ENCODE data around the gene TET1.
"Not testable (repeated sequence)": the region's sequence is repeated elsewhere in the genome, so short reads cannot be mapped to it uniquely, and the experiment has no call there.

Gene TET1

GRCh38 chr10:68562661-68563570 is 2.8 kb downstream of the TET1 start:
- DNase-seq (ENCODE audit: low spot score) (no peak), FAIRE-seq (no peak)

DNA sequence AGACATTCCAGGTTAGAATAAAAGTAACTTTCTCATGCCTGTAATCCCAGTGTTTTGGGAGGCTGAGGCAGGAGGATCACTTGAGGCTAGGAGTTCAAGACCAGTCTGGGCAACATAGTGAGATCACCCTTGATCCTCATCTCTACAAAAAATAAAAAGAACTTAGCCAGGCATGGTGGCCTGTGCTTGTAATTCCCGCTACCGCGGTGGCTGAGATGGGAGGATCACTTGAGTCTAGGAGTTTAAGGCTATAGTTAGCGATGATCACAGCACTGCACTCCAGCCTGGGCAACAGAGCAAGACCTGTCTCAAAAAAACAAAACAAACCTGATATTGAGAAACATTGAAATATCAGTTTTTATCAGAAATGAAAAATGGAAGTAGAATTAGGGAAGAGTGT is 4.6 kb downstream of the TET1 start:
- DNase-seq (ENCODE audit: low spot score), result no peak
- FAIRE-seq, result no peak

- FAIRE-seq, result no peak
- no peak for DNase-seq (ENCODE audit: low spot score)
Measured at GRCh38 chr10:68565658-68566057, 5.5 kb downstream of the TET1 start.

DNA sequence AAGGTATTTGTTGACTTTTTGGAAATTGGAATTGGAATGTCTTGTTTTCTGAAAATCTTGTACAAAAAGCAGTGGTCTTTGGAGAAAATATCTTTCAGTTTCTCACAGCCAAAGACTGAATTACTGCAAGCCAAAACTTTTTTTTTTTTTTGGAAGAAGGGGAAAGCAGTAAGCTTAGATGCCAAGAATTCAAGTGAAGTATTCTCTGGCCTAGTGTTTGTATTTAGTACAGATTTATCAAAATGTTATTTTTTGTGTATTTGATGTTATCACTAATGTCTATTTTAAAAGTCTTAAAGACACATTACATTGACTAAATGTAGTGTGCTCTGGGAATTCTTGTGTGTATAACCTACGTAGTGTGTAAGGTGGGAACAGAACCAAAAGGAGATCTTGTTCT is 6.2 kb downstream of the TET1 start:
- DNase-seq (ENCODE audit: low spot score), result no peak
- FAIRE-seq, result no peak

DNA sequence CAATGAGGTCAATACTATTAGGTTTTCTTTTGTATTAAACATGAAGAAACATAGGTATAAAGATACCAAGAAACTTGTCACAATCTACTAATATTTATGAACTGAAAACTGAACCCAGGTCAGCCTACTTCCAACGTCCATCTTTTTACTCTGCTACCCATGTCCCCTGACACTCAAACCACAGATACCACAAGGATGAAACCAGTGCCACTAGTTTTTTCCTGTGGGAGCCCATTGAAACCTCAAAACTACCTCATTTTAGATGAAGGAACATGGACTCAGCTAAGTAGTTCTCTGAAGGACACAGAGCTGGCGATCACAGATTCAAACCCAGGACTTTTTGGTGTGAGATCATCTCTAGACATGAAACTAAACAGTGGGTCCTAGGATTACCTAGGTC is 6.8 kb downstream of the TET1 start:
- FAIRE-seq, result no peak
- no peak for DNase-seq (ENCODE audit: low spot score)

DNA sequence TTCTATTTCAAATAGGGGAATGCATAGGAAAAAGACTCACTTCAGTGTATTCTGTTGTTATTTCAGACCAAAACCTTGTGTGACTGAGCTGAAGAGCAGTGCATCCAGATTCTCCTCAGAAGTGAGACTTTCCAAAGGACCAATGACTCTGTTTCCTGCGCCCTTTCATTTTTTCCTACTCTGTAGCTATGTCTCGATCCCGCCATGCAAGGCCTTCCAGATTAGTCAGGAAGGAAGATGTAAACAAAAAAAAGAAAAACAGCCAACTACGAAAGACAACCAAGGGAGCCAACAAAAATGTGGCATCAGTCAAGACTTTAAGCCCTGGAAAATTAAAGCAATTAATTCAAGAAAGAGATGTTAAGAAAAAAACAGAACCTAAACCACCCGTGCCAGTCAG is 12.0 kb downstream of the TET1 start:
- DNase-seq (ENCODE audit: low spot score) (no peak), FAIRE-seq (no peak)

GRCh38 chr10:68574051-68574450 is 13.9 kb downstream of the TET1 start:
- FAIRE-seq (no peak), DNase-seq (ENCODE audit: low spot score) (no peak)

GRCh38 chr10:68576118-68576517 is 16.0 kb downstream of the TET1 start:
- DNase-seq (ENCODE audit: low spot score), result no peak
- FAIRE-seq, result no peak

- DNase-seq (ENCODE audit: low spot score) (no peak), FAIRE-seq (no peak)
Measured at GRCh38 chr10:68578974-68579373, 18.8 kb downstream of the TET1 start.

DNA sequence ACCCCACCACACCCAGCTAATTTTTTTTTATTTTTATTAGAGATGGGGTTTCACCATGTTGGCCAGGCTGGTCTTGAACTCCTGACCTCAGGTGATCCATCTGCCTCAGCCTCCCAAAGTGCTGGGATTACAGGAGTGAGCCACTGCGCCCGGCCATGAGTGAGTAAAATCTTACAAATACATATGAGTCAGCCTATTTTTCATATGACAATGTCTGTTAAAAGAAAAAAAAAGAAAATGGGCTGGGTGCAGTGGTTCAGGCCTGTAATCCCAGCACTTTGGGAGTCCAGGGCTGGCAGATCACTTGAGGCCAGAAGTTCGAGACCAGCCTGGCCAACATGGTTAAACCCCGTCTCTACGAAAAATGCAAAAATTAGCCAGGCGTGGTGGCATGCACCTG is 24.1 kb downstream of the TET1 start:
- not testable (repeated sequence) for DNase-seq (ENCODE audit: low spot score); FAIRE-seq

DNA sequence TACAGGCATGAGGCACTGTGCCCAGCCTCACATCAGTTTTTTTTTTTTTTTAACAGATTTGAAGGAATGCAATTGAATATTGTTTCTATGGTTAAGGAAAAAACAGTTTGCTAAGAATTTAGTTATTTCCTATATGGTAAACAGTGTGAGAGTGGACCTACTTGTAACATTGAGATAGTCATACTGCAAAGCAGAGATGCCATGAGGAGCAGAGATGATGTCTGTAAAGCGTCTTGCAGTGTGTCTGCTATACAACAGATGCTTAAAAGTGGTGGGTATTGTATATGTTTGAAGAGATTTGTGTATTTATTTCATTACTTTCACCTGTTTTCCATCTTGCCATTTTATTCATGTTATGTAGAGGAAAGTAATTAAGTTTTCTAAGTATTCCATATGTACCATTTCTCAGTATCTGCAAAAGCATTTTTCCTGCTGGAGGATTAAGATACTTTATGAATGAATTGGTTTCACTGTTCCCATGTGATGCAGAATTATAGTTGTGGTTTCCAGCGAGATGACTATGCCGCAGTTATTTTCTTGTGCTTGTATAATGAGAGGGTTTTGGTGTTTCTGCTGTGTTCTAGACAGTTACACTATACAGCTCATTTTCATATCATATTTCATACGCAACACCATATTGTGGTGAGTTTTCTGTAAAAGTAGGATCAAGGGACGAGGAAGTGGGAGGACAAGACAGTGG is 26.6 kb downstream of the TET1 start:
- no peak for FAIRE-seq
- no peak for DNase-seq (ENCODE audit: low spot score)

DNA sequence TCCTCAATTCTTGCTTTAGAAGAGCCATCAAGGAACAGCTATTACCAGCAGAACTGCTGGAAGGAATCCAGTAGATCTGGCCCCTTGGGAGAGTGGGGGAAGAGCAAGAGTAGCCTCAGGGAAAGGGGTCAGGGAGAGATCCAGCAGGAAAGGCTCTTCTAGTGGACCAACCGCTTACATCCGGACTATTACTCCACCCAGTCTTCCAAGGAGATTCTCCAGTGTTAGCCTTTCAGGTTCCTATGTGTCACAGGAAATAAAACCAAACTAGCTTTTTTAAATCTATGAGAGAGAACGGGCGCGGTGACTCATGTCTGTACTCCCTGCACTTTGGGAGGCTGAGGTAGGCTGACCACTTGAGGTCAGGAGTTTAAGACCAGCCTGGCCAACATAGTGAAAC is 34.3 kb downstream of the TET1 start:
- peak; percentile 85 for DNase-seq (ENCODE audit: low spot score)
- FAIRE-seq, result peak; percentile 85

DNA sequence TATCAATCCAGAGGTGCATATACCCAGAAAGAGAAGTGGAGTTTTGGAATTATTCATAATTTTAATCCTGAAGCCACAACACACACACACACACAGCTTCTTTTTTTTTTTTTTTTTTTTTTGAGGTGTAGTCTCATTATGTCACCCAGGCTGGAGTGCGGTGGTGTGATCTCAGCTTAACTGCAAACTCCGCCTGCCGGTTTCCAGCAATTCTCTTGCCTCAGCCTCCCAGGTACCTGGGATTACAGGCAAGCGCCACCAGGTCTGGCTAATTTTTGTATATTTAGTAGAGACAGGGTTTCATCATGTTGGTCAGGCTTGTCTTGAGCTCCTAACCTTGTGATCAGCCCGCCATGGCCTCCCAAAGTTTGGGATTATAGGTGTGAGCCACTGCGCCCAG is 35.4 kb downstream of the TET1 start:
- DNase-seq (ENCODE audit: low spot score), result no peak
- FAIRE-seq, result no peak

DNA sequence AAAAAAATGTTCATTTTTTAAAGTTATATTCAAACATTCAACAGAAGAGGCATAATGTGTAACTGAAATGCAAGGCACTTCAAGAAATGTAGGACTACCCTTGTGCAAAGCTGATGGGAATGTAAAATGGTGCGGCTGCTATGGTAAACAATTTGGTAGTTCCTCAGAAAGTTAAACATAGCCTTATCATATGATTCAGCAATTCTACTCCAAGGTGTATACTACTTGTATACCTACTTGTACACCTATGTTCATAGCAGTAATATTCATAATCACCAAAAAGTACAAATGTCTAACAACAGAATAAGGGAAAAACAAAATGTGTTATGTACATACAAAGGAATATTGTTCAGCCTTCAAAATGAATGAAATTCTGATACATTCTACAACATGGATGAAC is 37.3 kb downstream of the TET1 start:
- no peak for FAIRE-seq
- no peak for DNase-seq (ENCODE audit: low spot score)

- FAIRE-seq (no peak), DNase-seq (ENCODE audit: low spot score) (no peak)
Measured at GRCh38 chr10:68598978-68599770, 39.0 kb downstream of the TET1 start.

- FAIRE-seq (no peak), DNase-seq (ENCODE audit: low spot score) (no peak)
Measured at GRCh38 chr10:68599771-68600040, 39.6 kb downstream of the TET1 start.

DNA sequence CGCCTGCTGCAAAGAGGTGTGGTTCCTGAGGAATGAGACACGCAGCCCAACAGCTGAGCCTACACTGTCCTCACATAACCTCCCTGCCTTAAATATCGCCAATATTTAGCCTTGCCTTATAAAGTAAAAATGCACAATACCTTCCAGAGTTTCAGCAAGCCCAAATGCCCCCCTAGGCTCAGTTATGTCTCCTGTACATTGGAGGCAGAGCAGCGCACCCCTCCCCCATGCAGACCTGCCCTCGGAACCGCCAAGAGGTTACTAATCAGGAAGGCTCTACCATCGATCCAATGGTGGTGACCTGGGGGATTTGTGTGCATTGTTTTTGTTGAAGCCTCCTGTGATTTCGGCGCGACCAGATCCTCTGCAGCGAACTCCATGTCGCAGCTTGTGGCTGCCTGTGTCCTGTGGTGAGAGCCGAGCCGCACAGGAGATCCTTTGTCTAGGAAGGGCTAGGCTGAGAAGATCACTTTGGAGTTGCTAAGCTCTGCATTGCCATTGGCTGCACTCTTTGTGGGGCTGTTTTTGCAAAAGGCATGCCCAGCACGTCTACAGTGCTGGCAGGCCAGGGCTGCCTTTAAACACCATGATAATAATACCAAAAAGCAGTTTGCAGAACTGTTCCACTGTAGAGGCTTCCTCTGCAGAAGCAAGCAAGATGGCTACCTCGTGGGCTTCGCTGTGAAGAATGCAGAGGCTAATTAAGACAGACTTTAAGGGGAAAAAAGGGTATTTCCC is 40.1 kb downstream of the TET1 start:
- peak; percentile 46 for DNase-seq (ENCODE audit: low spot score)

GRCh38 chr10:68601501-68602265 is 41.5 kb downstream of the TET1 start:
- no peak for DNase-seq (ENCODE audit: low spot score)
- FAIRE-seq, result no peak

More for the DNA sequence above, 40.1 kb downstream of the TET1 start:
- FAIRE-seq, result no peak

GRCh38 chr10:68602434-68602833 is 42.3 kb downstream of the TET1 start:
- DNase-seq (ENCODE audit: low spot score), result no peak
- FAIRE-seq, result no peak

- DNase-seq (ENCODE audit: low spot score) (no peak), FAIRE-seq (no peak)
Measured at GRCh38 chr10:68603766-68604165, 43.6 kb downstream of the TET1 start.

DNA sequence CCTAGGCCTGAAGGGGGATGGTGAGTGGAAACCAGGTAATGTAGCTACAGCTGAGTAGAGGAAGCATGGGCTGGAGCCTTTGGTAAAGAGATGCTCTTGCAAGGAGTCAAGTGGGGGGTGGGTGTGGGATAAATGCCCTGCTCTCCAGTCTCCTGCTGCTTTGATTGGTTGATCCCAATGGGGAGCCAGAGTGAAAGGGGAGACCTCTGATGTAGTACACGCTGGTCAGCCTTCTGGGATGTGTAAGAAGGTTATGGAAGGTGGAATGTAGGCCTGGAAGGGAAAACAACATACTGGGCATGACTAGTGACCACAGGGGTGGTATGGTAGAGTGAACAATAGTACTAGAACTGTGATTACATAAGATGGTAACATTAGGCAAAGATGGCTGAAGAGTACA is 44.3 kb downstream of the TET1 start:
- FAIRE-seq (no peak), DNase-seq (ENCODE audit: low spot score) (no peak)
